OCI-LY7 (cell line): Measurements from ENCODE around the gene DRG2.

Experiments
- EZH2phosphoT487 ChIP-seq: fragments of 200-600 bp; sonication (generic); IDR thresholded peaks from 2 replicates; pipeline ENCODE4 v1.6.1; 2018; ENCODE audit warnings: low read depth, borderline replicate concordance, mild to moderate bottlenecking, mixed run types, antibody characterized with exemption, low read length, moderate library complexity, mixed read lengths
- TF ChIP-seq, protein P1 (sequence below): fragments of 200-600 bp; sonication (generic); conservative IDR thresholded peaks from 2 replicates; pipeline ENCODE4 v1.5.1; 2014; ENCODE audit warnings: mild to moderate bottlenecking, antibody characterized with exemption, low read length, moderate library complexity, mixed read lengths

- TF ChIP-seq, protein P1, sequence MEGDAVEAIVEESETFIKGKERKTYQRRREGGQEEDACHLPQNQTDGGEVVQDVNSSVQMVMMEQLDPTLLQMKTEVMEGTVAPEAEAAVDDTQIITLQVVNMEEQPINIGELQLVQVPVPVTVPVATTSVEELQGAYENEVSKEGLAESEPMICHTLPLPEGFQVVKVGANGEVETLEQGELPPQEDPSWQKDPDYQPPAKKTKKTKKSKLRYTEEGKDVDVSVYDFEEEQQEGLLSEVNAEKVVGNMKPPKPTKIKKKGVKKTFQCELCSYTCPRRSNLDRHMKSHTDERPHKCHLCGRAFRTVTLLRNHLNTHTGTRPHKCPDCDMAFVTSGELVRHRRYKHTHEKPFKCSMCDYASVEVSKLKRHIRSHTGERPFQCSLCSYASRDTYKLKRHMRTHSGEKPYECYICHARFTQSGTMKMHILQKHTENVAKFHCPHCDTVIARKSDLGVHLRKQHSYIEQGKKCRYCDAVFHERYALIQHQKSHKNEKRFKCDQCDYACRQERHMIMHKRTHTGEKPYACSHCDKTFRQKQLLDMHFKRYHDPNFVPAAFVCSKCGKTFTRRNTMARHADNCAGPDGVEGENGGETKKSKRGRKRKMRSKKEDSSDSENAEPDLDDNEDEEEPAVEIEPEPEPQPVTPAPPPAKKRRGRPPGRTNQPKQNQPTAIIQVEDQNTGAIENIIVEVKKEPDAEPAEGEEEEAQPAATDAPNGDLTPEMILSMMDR: no peak
- TF ChIP-seq EZH2phosphoT487: no peak
These were observed 10.8 kb upstream of the DRG2 start for GRCh38 chr17:18076936-18077335.
